GM23338 (cell line): ENCODE measurements around the gene DENND2A. TPM values are rescaled to one million over a fixed set of nuclear protein-coding genes. Genes with fewer than 3 reads are reported as not detected.
A peak's percentile ranks its signal among the peaks of the same experiment; 100 is the strongest.

Experiments used
- polyA plus RNA-seq: library from polyadenylated mRNA; unstranded; fragments of >200 nt; fragmentation: Nextera tagmentation; extraction: Ambion mirVana; gene quantifications from 2 replicates; pipeline ENCODE4 v1.2.1, GENCODE V29; 2016
- small RNA-seq: library from RNA; depleted of rRNA; stranded (forward); fragments of <200 nt; gene quantifications from one replicate; pipeline ENCODE3, GENCODE V24; 2014; ENCODE audit warnings: low replicate concordance
- total RNA-seq: library from RNA; depleted of rRNA; stranded (reverse); fragments of >200 nt; shearing (Covaris generic); gene quantifications from 2 replicates; pipeline ENCODE4 v1.2.3, GENCODE V29; 2014; rRNA removed
- TF ChIP-seq, protein P1 (sequence below), 2 experiments: fragments of 200-600 bp in 1 of 2; sonication (generic) in 1 of 2; conservative IDR thresholded peaks; 2 replicates each; pipeline versions ENCODE4 v1.5.1 to v1.6.1; 2016 to 2017; ENCODE audit warnings: antibody characterized with exemption in 2 of 2, low read depth in 2 of 2, mild to moderate bottlenecking in 2 of 2, moderate library complexity in 1 of 2

The DENND2A gene
- total and polyA plus RNA-seq, 2 experiments from 2014 or later: 1.7 to 5.6 TPM

- TF ChIP-seq, protein P1, sequence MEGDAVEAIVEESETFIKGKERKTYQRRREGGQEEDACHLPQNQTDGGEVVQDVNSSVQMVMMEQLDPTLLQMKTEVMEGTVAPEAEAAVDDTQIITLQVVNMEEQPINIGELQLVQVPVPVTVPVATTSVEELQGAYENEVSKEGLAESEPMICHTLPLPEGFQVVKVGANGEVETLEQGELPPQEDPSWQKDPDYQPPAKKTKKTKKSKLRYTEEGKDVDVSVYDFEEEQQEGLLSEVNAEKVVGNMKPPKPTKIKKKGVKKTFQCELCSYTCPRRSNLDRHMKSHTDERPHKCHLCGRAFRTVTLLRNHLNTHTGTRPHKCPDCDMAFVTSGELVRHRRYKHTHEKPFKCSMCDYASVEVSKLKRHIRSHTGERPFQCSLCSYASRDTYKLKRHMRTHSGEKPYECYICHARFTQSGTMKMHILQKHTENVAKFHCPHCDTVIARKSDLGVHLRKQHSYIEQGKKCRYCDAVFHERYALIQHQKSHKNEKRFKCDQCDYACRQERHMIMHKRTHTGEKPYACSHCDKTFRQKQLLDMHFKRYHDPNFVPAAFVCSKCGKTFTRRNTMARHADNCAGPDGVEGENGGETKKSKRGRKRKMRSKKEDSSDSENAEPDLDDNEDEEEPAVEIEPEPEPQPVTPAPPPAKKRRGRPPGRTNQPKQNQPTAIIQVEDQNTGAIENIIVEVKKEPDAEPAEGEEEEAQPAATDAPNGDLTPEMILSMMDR (conservative IDR thresholded peaks at IDR 0.05; ENCODE audit: low read depth in 2 of 2): peak; percentile 60 to 72
Measured at GRCh38 chr7:140475747-140476333, 164.8 kb downstream of the DENND2A start (continued).

Small RNA genes lying within 50 kb of the gene (small RNA-seq; reads per million reads assigned to genes)
- gene RF00019: not detected
- not detected for gene RN7SL771P

Other genes with a start within 250 kb of the DENND2A start
- 86.2 and 87.4 TPM in 2 replicates for gene SLC37A3, start 242.3 kb downstream of the DENND2A start, total RNA-seq
- 29.0 and 35.6 TPM in 2 replicates for gene SLC37A3, start 242.3 kb downstream of the DENND2A start, polyA plus RNA-seq
- 5.2 and 15.0 TPM in 2 replicates for gene RAB19, start 236.8 kb downstream of the DENND2A start, total RNA-seq
- gene RAB19, start 236.8 kb downstream of the DENND2A start, polyA plus RNA-seq: 1.3 and 2.5 TPM in 2 replicates
- 86.8 and 102 TPM in 2 replicates for gene MKRN1, start 161.3 kb downstream of the DENND2A start, total RNA-seq
- 63.5 and 65.0 TPM in 2 replicates for gene MKRN1, start 161.3 kb downstream of the DENND2A start, polyA plus RNA-seq
- 11.2 and 14.4 TPM in 2 replicates for gene ADCK2, start 32.1 kb upstream of the DENND2A start, total RNA-seq
- 4.7 and 5.0 TPM in 2 replicates for gene ADCK2, start 32.1 kb upstream of the DENND2A start, polyA plus RNA-seq
- 175 and 306 TPM in 2 replicates for gene NDUFB2, start 55.9 kb upstream of the DENND2A start, total RNA-seq
- gene NDUFB2, start 55.9 kb upstream of the DENND2A start, polyA plus RNA-seq: 382 and 407 TPM in 2 replicates